RPMI7951 (cell line): ENCODE results near the gene OVCA2. TPM values are rescaled to one million over a fixed set of nuclear protein-coding genes. Genes with fewer than 3 reads are reported as not detected.
A peak's percentile ranks its signal among the peaks of the same experiment; 100 is the strongest.

ENCODE experiments used
- DNase-seq: peaks from one replicate; pipeline ENCODE4 v3.0.0-alpha.2; 2012; ENCODE audit warnings: low read depth
- total RNA-seq: library from RNA; depleted of rRNA; stranded (reverse); fragments of >200 nt; shearing (Covaris generic); gene quantifications from 2 replicates; pipeline ENCODE4 v1.2.3, GENCODE V29; 2014; rRNA removed

Gene OVCA2
- total RNA-seq: 67.5 and 69.9 TPM in 2 replicates

DNA sequence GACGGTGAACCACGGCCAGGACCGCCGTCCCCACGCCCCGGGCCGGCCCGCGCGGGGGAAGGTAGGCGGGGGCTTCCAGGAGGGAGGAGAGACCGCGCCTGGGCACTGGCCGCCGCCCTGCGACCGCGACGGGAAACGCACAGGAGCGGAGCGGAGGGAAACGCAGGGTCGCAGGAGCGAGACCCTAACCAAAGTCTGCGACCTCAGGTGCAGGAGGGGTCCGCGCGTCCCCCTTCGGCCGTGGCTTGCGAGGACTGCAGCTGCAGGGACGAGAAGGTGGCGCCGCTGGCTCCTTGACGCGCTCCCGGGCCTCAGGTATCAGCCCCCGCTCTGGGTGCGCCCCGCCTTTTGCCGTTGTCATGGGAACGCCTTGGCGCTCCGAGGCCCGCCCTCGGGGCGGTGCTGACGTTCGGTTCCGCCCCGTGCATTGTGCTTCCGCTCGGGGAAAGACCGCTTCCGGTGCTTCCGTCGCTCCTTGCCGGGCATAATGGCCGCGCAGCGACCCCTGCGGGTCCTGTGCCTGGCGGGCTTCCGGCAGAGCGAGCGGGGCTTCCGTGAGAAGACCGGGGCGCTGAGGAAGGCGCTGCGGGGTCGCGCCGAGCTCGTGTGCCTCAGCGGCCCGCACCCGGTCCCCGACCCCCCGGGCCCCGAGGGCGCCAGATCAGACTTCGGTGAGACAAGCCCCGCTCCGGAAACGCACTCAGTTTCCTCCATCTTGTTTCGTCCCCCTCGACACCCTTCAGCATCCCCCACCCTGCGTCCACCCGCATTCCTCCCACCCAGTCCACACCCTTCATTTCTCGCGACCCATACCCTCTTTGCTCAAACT is at the start of gene OVCA2:
Gene OVCA2, plus strand, starts transcription at position 462 of the 829 bp plus-strand sequence. Its CDS starts 26 bp downstream, at position 488.
- DNase-seq: peak; percentile 90

- DNase-seq: no peak
Measured at GRCh38 chr17:1992541-1992940, 49.3 kb upstream of the OVCA2 start.

DNA sequence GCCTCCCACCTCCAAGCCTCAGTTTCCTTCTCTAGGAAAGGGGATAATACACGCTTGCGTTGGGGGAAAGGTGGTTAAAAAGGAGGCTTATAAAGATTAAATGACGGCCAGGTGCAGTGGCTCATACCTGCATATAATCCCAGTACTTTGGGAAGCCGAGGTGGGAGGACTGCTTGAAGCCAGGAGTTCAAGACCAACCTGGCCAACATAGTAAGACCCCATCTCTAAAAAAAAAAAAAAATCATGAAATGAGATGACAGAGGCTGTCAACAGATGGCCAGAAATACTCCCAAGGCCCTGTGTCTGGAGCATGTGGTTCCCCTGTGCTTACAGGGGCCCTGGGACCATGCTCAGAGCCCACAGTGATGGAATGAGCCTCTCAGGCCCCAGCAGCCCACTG is 47.1 kb upstream of the OVCA2 start:
- no peak for DNase-seq

- no peak for DNase-seq
Measured at GRCh38 chr17:1995321-1995892, 46.4 kb upstream of the OVCA2 start.

DNA sequence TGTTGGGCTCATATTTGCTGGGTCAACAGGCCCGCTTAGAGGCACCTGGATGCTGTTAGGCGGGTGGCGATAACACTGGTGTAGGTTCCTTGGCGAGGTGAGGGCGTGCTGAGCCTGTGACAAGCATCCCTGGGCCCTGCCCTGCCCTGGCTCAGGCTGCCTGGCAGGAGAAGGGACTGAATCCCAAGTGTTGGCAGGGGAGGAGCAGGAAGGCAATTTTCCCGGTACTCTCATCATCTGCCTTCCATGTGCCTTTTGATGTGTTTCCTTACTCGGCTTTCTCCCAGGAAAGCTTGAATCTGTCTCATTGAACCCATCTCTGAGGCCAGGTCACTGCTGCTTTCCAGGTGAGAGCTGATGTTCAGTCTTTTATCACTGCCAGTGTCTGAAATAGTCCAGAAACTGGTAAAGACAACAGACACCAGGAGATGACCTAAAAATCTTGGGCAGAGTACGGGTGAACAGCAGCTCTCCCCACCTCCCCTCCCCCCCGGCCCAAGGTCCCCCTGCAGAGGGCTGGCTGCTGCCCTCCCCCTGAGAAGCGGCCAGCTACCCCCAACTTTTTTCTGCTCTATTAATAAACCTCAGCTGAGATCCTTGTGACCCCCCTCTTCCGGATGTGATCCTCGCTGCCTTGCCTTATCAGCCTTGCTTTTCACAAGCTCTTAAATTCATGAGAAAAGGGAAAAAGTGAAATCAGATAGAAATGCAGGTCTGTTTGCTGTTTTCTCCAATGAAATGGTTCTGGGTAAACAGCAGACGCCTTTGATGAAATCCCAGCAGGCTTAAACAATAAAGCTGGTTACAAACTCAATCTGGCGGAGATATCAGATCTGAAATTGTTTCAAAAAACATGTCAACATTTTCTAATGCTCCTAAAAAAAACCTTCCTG is 45.7 kb upstream of the OVCA2 start:
- DNase-seq: no peak

DNA sequence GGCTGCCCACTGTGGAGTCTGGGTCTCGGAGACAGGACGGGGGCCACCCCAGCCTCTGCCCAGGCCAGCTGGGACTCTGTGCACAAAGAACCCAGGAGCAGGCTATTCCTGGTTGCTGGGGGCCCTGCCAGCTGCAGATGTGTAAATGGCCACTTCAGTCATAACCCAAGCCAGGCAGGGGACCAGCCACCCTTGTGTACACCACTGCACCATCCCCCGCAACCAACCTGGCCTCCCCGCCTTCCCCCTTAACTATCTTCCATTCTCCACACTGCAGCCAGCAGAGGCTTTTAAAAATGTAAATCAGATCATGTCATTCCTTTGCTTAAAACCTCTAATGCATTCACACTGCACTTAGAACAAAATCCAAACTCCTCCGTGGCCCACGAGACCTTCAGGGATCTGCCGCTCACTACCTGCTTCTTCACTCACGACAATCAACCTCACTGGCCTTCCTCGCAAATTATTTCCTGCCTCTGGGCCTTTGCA is 45.0 kb upstream of the OVCA2 start:
- DNase-seq: no peak

- no peak for DNase-seq
Measured at GRCh38 chr17:1997289-1997926, 44.4 kb upstream of the OVCA2 start.

GRCh38 chr17:1997927-1998742 is 43.7 kb upstream of the OVCA2 start:
- no peak for DNase-seq

GRCh38 chr17:1999557-2000251 is 42.1 kb upstream of the OVCA2 start:
- peak; percentile 89 for DNase-seq

DNA sequence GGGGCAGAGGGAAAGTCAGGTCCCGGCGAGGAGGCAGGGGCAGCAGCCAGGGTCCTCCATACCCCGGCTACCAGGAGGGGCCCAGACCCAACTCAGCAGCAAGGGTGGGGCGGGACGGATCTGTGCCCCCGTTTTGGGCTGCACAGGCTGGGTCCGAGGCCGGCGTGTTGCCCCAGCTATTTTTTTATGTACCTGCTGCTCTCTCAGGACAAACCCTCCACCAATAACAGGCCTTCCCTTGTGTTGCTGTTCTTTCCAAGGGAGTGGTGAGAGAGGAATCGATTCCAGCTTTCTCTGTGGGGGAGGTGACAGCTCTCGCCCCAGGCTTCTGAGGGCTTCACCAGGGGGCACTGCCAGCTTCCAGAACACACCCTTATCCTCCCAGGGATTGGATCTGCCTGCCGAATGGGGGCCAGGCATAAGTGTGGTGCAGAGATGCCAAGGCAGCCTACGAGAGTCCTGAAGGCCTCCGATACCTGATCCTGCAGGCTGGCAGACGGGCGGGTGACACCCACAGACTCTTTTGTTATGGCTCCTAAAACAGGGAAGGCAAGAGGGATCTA is 39.0 kb upstream of the OVCA2 start:
- no peak for DNase-seq

DNA sequence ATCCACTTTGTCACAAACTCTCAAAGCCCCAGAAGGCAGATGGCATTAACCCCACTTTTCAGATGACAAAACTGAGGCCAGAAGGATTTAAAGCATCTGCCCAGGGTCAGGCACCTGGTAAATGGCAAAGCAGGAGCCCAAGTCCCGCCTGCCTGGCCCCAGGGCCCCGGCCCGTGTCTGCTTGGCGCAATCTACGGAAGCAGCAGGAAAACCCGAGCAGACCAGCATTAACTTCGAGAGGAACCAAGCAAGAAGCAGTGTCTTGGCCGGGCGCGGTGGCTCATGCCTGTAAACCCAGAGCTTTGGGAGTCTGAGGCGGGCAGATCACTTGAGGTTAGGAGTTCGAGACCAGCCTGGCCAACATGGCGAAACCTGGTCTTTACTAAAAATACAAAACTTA is 38.3 kb upstream of the OVCA2 start:
- DNase-seq: no peak

DNA sequence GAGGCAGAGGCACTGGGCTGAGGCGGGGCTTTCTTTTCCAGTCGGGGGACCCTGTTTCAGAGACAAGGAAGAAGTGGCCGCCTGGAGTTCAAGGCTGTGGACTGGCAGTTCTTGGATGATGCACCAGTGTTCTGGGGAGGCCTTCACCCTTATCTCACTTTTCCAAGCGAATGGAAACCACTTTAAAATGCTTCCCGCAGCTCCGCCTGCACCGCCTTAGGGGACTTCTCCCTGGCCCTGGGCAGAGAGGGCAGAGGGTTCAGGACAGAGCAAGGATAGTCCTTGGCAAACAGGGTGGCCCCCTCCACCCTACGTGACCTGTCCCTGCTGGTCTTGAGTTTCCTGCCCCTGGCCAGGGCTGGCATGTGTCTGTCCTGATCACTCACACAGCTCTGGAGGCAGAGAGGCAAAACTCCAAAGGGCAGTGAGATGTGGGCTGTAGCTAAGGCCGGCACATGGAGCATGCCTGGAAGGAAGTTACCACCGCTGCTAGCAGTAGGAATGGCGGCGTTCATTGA is 37.3 kb upstream of the OVCA2 start:
- DNase-seq: peak; percentile 69

GRCh38 chr17:2008332-2009126 is 33.3 kb upstream of the OVCA2 start:
- DNase-seq: no peak

DNA sequence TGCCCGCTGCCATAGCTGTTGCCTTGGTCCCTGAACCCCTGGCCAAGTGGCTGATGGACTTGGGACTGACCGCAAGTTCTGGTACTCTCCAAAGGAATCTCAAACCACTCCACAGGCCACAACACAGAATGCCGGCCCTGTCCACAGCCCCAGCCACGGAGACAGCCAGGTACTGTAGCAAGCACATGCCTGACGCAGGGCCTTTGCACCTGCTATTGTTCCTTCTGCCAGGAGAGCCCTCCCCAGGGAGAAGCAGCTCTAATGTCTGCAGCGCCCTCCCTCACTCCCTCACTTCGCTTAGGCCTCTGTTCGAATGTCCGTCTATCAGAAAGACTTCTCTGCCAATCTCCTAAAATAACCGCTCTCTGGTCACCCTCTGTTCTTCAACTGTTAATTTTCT is 32.1 kb upstream of the OVCA2 start:
- no peak for DNase-seq

GRCh38 chr17:2011411-2012371 is 30.1 kb upstream of the OVCA2 start:
- peak; percentile 97 for DNase-seq

GRCh38 chr17:2012499-2012898 is 29.3 kb upstream of the OVCA2 start:
- no peak for DNase-seq

- peak; percentile 76 for DNase-seq
Measured at GRCh38 chr17:2013220-2013993, 28.4 kb upstream of the OVCA2 start.
